Measurements from ENCODE around the gene ARHGAP23.

The ARHGAP23 gene

DNA sequence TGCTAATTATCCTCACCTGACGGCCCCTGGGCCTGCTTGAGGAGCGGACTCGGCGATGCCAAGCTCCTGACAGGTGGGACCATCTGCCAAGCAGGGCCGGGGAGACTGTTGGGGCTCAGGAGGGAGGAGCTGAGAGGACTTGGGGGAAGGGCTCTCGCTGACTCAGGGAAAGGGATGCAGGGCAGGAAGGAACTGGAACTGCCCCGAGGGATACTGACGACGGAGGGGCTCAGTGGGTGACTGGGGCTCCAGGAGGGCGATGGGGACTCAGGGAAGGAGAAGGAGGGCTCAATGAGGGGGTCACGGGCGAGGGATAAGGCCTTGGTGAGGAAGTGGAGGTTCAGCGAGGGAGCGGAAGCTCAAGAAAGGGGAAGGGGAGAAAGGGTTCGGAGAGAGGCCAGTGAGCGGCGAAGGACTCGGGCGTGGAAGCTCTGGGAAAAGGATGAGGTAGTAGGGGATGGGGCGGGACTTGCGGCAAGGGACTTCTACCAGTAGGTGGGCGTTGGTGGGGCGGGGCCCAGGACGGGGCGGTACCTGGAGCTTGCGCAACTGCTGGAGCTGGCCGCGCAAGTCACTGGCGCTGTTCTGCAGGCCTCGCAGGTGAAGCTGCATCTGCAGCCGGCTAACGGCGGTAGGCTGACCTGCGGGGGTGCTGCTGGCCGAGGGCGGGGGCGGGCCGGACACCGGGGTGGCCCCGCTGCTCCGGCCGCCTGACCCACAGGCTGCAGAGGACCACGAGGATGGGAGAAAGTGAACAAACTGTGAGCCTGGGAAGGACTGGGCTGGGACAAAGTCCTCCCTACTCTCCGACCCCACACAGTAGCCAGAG lies 131.0 kb downstream of the ARHGAP23 start (continued):
- TF ChIP-seq, protein P1, sequence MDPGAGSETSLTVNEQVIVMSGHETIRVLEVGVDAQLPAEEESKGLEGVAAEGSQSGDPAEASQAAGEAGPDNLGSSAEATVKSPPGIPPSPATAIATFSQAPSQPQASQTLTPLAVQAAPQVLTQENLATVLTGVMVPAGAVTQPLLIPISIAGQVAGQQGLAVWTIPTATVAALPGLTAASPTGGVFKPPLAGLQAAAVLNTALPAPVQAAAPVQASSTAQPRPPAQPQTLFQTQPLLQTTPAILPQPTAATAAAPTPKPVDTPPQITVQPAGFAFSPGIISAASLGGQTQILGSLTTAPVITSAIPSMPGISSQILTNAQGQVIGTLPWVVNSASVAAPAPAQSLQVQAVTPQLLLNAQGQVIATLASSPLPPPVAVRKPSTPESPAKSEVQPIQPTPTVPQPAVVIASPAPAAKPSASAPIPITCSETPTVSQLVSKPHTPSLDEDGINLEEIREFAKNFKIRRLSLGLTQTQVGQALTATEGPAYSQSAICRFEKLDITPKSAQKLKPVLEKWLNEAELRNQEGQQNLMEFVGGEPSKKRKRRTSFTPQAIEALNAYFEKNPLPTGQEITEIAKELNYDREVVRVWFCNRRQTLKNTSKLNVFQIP (CRISPR knock-in tag; IDR thresholded peaks at IDR 0.05; ENCODE audit: borderline replicate concordance, low read depth) = no peak
- no peak for TF ChIP-seq TCF4 (CRISPR knock-in tag; IDR thresholded peaks at IDR 0.05; ENCODE audit: borderline replicate concordance)
- no peak for TF ChIP-seq ZFP30 (CRISPR knock-in tag; IDR thresholded peaks at IDR 0.05)
- TF ChIP-seq ESRRG (CRISPR knock-in tag; IDR thresholded peaks at IDR 0.05) = no peak
- no peak for TF ChIP-seq ARNTL (CRISPR knock-in tag; IDR thresholded peaks at IDR 0.05; ENCODE audit: borderline replicate concordance, low read depth)
- TF ChIP-seq RARB (CRISPR knock-in tag; IDR thresholded peaks at IDR 0.05) = no peak
- TF ChIP-seq ZNF565 (CRISPR knock-in tag; conservative IDR thresholded peaks at IDR 0.05; ENCODE audit: low read depth) = no peak
- TF ChIP-seq BACH2 (CRISPR knock-in tag; IDR thresholded peaks at IDR 0.05; ENCODE audit: borderline replicate concordance) = no peak

DNA sequence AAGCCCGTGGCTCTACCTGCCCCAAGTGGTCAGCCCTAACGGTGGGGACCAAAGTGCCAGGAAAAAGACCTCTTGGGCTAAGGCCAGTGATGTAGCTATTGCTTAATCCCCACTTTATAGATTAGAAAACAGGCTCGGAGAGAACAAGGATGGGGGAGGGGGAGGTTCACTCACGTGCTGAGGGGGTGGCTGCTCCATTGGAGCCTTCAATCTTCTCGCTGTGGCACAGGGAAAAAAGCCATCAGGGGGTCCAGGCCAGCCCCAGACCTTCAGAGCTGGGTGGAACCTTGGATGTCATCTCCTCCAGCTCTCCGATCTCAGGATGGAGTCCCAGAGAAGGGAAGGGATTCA lies 131.6 kb downstream of the ARHGAP23 start:
- ATAC-seq = no peak
- TF ChIP-seq, protein P2, sequence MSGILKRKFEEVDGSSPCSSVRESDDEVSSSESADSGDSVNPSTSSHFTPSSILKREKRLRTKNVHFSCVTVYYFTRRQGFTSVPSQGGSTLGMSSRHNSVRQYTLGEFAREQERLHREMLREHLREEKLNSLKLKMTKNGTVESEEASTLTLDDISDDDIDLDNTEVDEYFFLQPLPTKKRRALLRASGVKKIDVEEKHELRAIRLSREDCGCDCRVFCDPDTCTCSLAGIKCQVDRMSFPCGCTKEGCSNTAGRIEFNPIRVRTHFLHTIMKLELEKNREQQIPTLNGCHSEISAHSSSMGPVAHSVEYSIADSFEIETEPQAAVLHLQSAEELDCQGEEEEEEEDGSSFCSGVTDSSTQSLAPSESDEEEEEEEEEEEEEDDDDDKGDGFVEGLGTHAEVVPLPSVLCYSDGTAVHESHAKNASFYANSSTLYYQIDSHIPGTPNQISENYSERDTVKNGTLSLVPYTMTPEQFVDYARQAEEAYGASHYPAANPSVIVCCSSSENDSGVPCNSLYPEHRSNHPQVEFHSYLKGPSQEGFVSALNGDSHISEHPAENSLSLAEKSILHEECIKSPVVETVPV (CRISPR knock-in tag; IDR thresholded peaks at IDR 0.05) = no peak
- TF ChIP-seq PPARA (CRISPR knock-in tag; IDR thresholded peaks at IDR 0.05; ENCODE audit: borderline replicate concordance) = no peak
- TF ChIP-seq ZNF70 (CRISPR knock-in tag; IDR thresholded peaks at IDR 0.05) = no peak
- no peak for TF ChIP-seq ZFP3 (CRISPR knock-in tag; IDR thresholded peaks at IDR 0.05)
- TF ChIP-seq, protein P3, sequence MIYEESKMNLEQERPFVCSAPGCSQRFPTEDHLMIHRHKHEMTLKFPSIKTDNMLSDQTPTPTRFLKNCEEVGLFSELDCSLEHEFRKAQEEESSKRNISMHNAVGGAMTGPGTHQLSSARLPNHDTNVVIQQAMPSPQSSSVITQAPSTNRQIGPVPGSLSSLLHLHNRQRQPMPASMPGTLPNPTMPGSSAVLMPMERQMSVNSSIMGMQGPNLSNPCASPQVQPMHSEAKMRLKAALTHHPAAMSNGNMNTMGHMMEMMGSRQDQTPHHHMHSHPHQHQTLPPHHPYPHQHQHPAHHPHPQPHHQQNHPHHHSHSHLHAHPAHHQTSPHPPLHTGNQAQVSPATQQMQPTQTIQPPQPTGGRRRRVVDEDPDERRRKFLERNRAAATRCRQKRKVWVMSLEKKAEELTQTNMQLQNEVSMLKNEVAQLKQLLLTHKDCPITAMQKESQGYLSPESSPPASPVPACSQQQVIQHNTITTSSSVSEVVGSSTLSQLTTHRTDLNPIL (CRISPR knock-in tag; IDR thresholded peaks at IDR 0.05; ENCODE audit: low read depth) = no peak
- TF ChIP-seq, protein P4, sequence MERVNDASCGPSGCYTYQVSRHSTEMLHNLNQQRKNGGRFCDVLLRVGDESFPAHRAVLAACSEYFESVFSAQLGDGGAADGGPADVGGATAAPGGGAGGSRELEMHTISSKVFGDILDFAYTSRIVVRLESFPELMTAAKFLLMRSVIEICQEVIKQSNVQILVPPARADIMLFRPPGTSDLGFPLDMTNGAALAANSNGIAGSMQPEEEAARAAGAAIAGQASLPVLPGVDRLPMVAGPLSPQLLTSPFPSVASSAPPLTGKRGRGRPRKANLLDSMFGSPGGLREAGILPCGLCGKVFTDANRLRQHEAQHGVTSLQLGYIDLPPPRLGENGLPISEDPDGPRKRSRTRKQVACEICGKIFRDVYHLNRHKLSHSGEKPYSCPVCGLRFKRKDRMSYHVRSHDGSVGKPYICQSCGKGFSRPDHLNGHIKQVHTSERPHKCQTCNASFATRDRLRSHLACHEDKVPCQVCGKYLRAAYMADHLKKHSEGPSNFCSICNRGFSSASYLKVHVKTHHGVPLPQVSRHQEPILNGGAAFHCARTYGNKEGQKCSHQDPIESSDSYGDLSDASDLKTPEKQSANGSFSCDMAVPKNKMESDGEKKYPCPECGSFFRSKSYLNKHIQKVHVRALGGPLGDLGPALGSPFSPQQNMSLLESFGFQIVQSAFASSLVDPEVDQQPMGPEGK (CRISPR knock-in tag; IDR thresholded peaks at IDR 0.05; ENCODE audit: borderline replicate concordance) = no peak
- no peak for TF ChIP-seq OSR1 (CRISPR knock-in tag; IDR thresholded peaks at IDR 0.05)
- no peak for TF ChIP-seq ARNTL (CRISPR knock-in tag; IDR thresholded peaks at IDR 0.05; ENCODE audit: borderline replicate concordance, low read depth)
- no peak for TF ChIP-seq BACH2 (CRISPR knock-in tag; IDR thresholded peaks at IDR 0.05; ENCODE audit: borderline replicate concordance)
- TF ChIP-seq ZC3H10 (CRISPR knock-in tag; IDR thresholded peaks at IDR 0.05) = no peak
- TF ChIP-seq, protein P1 (CRISPR knock-in tag; IDR thresholded peaks at IDR 0.05; ENCODE audit: borderline replicate concordance, low read depth) = no peak
- TF ChIP-seq ZFP30 (CRISPR knock-in tag; IDR thresholded peaks at IDR 0.05) = no peak
- no peak for TF ChIP-seq TOX (CRISPR knock-in tag; IDR thresholded peaks at IDR 0.05; ENCODE audit: borderline replicate concordance)
- TF ChIP-seq RARB (CRISPR knock-in tag; IDR thresholded peaks at IDR 0.05) = no peak
- TF ChIP-seq, protein P5, sequence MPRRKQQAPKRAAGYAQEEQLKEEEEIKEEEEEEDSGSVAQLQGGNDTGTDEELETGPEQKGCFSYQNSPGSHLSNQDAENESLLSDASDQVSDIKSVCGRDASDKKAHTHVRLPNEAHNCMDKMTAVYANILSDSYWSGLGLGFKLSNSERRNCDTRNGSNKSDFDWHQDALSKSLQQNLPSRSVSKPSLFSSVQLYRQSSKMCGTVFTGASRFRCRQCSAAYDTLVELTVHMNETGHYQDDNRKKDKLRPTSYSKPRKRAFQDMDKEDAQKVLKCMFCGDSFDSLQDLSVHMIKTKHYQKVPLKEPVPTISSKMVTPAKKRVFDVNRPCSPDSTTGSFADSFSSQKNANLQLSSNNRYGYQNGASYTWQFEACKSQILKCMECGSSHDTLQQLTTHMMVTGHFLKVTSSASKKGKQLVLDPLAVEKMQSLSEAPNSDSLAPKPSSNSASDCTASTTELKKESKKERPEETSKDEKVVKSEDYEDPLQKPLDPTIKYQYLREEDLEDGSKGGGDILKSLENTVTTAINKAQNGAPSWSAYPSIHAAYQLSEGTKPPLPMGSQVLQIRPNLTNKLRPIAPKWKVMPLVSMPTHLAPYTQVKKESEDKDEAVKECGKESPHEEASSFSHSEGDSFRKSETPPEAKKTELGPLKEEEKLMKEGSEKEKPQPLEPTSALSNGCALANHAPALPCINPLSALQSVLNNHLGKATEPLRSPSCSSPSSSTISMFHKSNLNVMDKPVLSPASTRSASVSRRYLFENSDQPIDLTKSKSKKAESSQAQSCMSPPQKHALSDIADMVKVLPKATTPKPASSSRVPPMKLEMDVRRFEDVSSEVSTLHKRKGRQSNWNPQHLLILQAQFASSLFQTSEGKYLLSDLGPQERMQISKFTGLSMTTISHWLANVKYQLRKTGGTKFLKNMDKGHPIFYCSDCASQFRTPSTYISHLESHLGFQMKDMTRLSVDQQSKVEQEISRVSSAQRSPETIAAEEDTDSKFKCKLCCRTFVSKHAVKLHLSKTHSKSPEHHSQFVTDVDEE (CRISPR knock-in tag; IDR thresholded peaks at IDR 0.05) = no peak
- TF ChIP-seq ISL1 (CRISPR knock-in tag; IDR thresholded peaks at IDR 0.05) = no peak
- no peak for TF ChIP-seq ZNF565 (CRISPR knock-in tag; conservative IDR thresholded peaks at IDR 0.05; ENCODE audit: low read depth)

Measured in SK-N-SH treated with all-trans-retinoic acid at 6 μM for 48 hours (cell line).